SK-N-SH treated with all-trans-retinoic acid at 6 μM for 48 hours (cell line): ENCODE results near the gene AEN.

ENCODE experiments used
- ATAC-seq: fragments of 200-7000 bp; cut with Tn5 transposase; 3 replicates; pipeline ENCODE4 v1.9.1; 2020; ENCODE audit warnings: mild to moderate bottlenecking, moderate library complexity
- ARNTL ChIP-seq: fragments of 450-650 bp; formaldehyde crosslinking; IDR thresholded peaks from 2 replicates; pipeline ENCODE4 v1.5.0; 2020; ENCODE audit warnings: low read depth, mild to moderate bottlenecking, moderate library complexity, borderline replicate concordance
- BACH2 ChIP-seq: fragments of 250-450 bp; sonication (Bioruptor Pico); IDR thresholded peaks from 2 replicates; pipeline ENCODE4 v1.9.0; 2021; ENCODE audit warnings: mild to moderate bottlenecking, borderline replicate concordance
- CREB5 ChIP-seq: fragments of 250-450 bp; sonication (Bioruptor Pico); IDR thresholded peaks from 2 replicates; pipeline ENCODE4 v1.5.1; 2020; ENCODE audit warnings: low read depth, mild to moderate bottlenecking, moderate library complexity
- CSDC2 ChIP-seq: fragments of 250-450 bp; sonication (Bioruptor Pico); IDR thresholded peaks from 2 replicates; pipeline ENCODE4 v1.5.0; 2020; ENCODE audit warnings: mild to moderate bottlenecking, moderate library complexity
- CSRNP3 ChIP-seq: fragments of 250-450 bp; sonication (Bioruptor Pico); IDR thresholded peaks from 2 replicates; pipeline ENCODE4 v1.5.1; 2021; ENCODE audit warnings: mild to moderate bottlenecking, moderate library complexity
- ESRRG ChIP-seq: fragments of 250-450 bp; sonication (Bioruptor Pico); IDR thresholded peaks from 2 replicates; pipeline ENCODE4 v1.6.1; 2021; ENCODE audit warnings: mild to moderate bottlenecking
- GLIS3 ChIP-seq: fragments of 250-450 bp; sonication (Bioruptor Pico); IDR thresholded peaks from 2 replicates; pipeline ENCODE4 v1.5.0; 2020; ENCODE audit warnings: mild to moderate bottlenecking, moderate library complexity
- ISL1 ChIP-seq: fragments of 250-450 bp; sonication (Bioruptor Pico); IDR thresholded peaks from 2 replicates; pipeline ENCODE4 v2.1.2; 2022; ENCODE audit warnings: mild to moderate bottlenecking, moderate library complexity
- PATZ1 ChIP-seq: fragments of 250-450 bp; sonication (Bioruptor Pico); IDR thresholded peaks from 2 replicates; pipeline ENCODE4 v1.8.0; 2020; ENCODE audit warnings: mild to moderate bottlenecking, moderate library complexity, borderline replicate concordance
- PPARA ChIP-seq: fragments of 250-450 bp; sonication (Bioruptor Pico); IDR thresholded peaks from 2 replicates; pipeline ENCODE4 v1.5.0; 2020; ENCODE audit warnings: mild to moderate bottlenecking, borderline replicate concordance
- RARB ChIP-seq: fragments of 250-450 bp; sonication (Bioruptor Pico); IDR thresholded peaks from 2 replicates; pipeline ENCODE4 v1.8.0; 2021; ENCODE audit warnings: mild to moderate bottlenecking, moderate library complexity
- SNAI2 ChIP-seq: fragments of 250-450 bp; sonication (Bioruptor Pico); IDR thresholded peaks from 2 replicates; pipeline ENCODE4 v1.5.0; 2020; ENCODE audit warnings: mild to moderate bottlenecking, moderate library complexity
- TCF4 ChIP-seq: fragments of 250-450 bp; sonication (Bioruptor Pico); IDR thresholded peaks from 2 replicates; pipeline ENCODE4 v1.8.0; 2021; ENCODE audit warnings: mild to moderate bottlenecking, moderate library complexity, borderline replicate concordance
- TOX ChIP-seq: fragments of 250-450 bp; sonication (Bioruptor Pico); IDR thresholded peaks from 2 replicates; pipeline ENCODE4 v1.8.0; 2021; ENCODE audit warnings: mild to moderate bottlenecking, moderate library complexity, borderline replicate concordance
- ZC3H10 ChIP-seq: fragments of 250-450 bp; sonication (Bioruptor Pico); IDR thresholded peaks from 2 replicates; pipeline ENCODE4 v1.5.1; 2021; ENCODE audit warnings: mild to moderate bottlenecking, moderate library complexity
- ZFP3 ChIP-seq: fragments of 250-450 bp; sonication (Bioruptor Pico); IDR thresholded peaks from 2 replicates; pipeline ENCODE4 v1.5.0; 2020; ENCODE audit warnings: mild to moderate bottlenecking, moderate library complexity
- ZFP30 ChIP-seq: fragments of 450-650 bp; formaldehyde crosslinking; IDR thresholded peaks from 2 replicates; pipeline ENCODE4 v1.5.0; 2022; ENCODE audit warnings: mild to moderate bottlenecking, moderate library complexity
- ZNF565 ChIP-seq: fragments of 450-650 bp; formaldehyde crosslinking; conservative IDR thresholded peaks from 2 replicates; pipeline ENCODE4 v1.5.0; 2020; ENCODE audit warnings: low read depth, mild to moderate bottlenecking, moderate library complexity
- ZNF8 ChIP-seq: fragments of 450-650 bp; formaldehyde crosslinking; IDR thresholded peaks from 2 replicates; pipeline ENCODE4 v1.5.0; 2020; ENCODE audit warnings: mild to moderate bottlenecking, moderate library complexity
- TF ChIP-seq, protein P1 (sequence below): fragments of 250-450 bp; sonication (Bioruptor Pico); IDR thresholded peaks from 2 replicates; pipeline ENCODE4 v1.8.0; 2021; ENCODE audit warnings: low read depth, mild to moderate bottlenecking, moderate library complexity, borderline replicate concordance

The AEN gene

DNA sequence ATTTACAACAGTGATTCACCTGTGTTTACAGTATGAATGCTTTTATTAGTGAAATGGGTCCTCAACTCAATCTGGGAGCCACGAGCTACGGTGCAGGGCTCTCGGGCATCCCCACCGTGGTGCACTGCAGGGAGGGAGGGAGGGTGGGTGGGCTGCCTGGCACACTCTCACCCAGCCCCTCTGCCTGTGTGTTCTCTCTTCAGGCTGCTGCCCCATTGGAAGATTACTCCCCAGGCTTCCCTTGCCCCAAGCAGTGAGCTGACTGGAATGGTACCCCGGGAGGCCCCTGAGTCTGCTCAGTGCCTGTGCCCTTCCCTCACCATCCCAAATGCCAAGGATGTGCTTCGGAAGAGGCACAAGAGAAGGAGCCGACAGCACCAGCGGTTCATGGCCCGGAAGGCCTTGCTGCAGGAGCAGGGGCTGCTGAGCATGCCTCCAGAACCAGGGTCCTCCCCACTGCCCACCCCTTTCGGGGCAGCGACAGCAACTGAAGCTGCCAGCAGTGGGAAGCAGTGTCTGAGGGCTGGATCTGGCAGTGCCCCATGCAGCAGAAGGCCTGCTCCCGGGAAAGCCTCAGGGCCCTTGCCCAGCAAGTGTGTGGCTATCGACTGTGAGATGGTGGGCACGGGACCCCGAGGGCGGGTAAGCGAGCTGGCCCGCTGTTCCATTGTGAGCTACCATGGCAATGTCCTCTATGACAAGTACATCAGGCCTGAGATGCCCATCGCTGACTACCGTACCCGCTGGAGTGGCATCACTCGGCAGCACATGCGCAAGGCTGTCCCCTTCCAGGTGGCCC, 5.0 kb downstream of the AEN start:
- TF ChIP-seq ZC3H10 (CRISPR knock-in tag) (no peak), ARNTL (CRISPR knock-in tag) (no peak), CSRNP3 (CRISPR knock-in tag) (no peak), SNAI2 (CRISPR knock-in tag) (no peak), ZNF8 (no peak), PATZ1 (CRISPR knock-in tag) (no peak), GLIS3 (no peak), PPARA (CRISPR knock-in tag) (no peak), ZNF565 (CRISPR knock-in tag) (no peak), ISL1 (CRISPR knock-in tag) (no peak)
- ATAC-seq = no peak

DNA sequence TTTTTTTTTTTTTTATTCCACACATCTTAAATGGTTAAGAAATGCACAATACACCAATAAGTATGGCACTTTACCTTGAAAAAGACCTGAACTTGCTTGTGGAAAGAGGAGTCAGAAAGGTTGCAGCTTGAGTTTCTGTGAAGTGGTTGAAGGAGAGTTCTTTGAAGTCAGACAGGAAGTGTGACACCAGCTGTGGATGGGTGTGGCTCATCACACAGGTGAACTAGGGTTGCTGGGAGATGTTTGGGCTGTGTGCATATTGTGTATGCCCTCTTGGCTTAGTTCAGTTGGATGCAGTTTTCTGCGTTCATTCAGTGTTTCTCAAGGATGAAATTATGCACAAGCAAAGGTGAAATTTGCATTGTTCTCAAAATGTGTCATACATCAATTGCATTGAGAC, 6.3 kb downstream of the AEN start:
- no peak for ATAC-seq

More for the DNA sequence above, 6.3 kb downstream of the AEN start:
- no peak for TF ChIP-seq ZFP30
- TF ChIP-seq ZFP3 = no peak
- TF ChIP-seq ISL1 (CRISPR knock-in tag) = no peak
- TF ChIP-seq ZC3H10 (CRISPR knock-in tag) = no peak
- TF ChIP-seq TCF4 = no peak
- TF ChIP-seq CREB5 (CRISPR knock-in tag) = no peak
- TF ChIP-seq TOX (CRISPR knock-in tag) = no peak
- no peak for TF ChIP-seq SNAI2 (CRISPR knock-in tag)
- TF ChIP-seq GLIS3 = no peak
- TF ChIP-seq ARNTL (CRISPR knock-in tag) = no peak
- no peak for TF ChIP-seq ZNF8
- TF ChIP-seq CSDC2 (CRISPR knock-in tag) = no peak
- no peak for TF ChIP-seq BACH2
- no peak for TF ChIP-seq PPARA (CRISPR knock-in tag)
- TF ChIP-seq RARB = no peak
- TF ChIP-seq, protein P1, sequence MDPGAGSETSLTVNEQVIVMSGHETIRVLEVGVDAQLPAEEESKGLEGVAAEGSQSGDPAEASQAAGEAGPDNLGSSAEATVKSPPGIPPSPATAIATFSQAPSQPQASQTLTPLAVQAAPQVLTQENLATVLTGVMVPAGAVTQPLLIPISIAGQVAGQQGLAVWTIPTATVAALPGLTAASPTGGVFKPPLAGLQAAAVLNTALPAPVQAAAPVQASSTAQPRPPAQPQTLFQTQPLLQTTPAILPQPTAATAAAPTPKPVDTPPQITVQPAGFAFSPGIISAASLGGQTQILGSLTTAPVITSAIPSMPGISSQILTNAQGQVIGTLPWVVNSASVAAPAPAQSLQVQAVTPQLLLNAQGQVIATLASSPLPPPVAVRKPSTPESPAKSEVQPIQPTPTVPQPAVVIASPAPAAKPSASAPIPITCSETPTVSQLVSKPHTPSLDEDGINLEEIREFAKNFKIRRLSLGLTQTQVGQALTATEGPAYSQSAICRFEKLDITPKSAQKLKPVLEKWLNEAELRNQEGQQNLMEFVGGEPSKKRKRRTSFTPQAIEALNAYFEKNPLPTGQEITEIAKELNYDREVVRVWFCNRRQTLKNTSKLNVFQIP (CRISPR knock-in tag) = no peak
- TF ChIP-seq ESRRG = no peak
- TF ChIP-seq CSRNP3 (CRISPR knock-in tag) = no peak
- no peak for TF ChIP-seq ZNF565 (CRISPR knock-in tag)
